ENCODE results near the gene SLC22A4.

GRCh38 chr5:132369474-132370180 is 75.4 kb downstream of the SLC22A4 start, which contains the start of gene SLC22A5:
- TF ChIP-seq, protein P1, sequence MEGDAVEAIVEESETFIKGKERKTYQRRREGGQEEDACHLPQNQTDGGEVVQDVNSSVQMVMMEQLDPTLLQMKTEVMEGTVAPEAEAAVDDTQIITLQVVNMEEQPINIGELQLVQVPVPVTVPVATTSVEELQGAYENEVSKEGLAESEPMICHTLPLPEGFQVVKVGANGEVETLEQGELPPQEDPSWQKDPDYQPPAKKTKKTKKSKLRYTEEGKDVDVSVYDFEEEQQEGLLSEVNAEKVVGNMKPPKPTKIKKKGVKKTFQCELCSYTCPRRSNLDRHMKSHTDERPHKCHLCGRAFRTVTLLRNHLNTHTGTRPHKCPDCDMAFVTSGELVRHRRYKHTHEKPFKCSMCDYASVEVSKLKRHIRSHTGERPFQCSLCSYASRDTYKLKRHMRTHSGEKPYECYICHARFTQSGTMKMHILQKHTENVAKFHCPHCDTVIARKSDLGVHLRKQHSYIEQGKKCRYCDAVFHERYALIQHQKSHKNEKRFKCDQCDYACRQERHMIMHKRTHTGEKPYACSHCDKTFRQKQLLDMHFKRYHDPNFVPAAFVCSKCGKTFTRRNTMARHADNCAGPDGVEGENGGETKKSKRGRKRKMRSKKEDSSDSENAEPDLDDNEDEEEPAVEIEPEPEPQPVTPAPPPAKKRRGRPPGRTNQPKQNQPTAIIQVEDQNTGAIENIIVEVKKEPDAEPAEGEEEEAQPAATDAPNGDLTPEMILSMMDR (IDR thresholded peaks at IDR 0.05; ENCODE audit: low read length) = no peak
- TF ChIP-seq EZH2 (optimal IDR thresholded peaks at IDR 0.05; ENCODE audit: low read depth, low read length) = no peak

Data from MM.1S (cell line).